ENCODE measurements around the gene IL27RA. TPM values are rescaled to one million over a fixed set of nuclear protein-coding genes. Genes with fewer than 3 reads are reported as not detected.
A peak's percentile ranks its signal among the peaks of the same experiment; 100 is the strongest.

Gene IL27RA
- total RNA-seq, 1 experiment from 2014 or later: 14.2 TPM

GRCh38 chr19:14089662-14090508, 58.3 kb downstream of the IL27RA start:
- Histone ChIP-seq H4K20me1 (ENCODE audit: low read length) (no peaks in the 10 kb centered on the region), H3K4me3 (ENCODE audit: low read length) (peak overlapping the region; percentile 76), H3K9ac (ENCODE audit: low read length) (no peak overlapping the region), H3K79me2 (ENCODE audit: low read length) (no peaks in the 10 kb centered on the region), H3K9me2 (replicated peaks; ENCODE audit: low read length) (no peaks in the 10 kb centered on the region), H3K36me3 (ENCODE audit: low read depth, low read length) (peaks cover 6% of the 10 kb centered on the region), H3K9me3 (ENCODE audit: low read length) (peaks cover 7% of the 10 kb centered on the region; the same call in 1 of the 2 replicates), H3K27ac (ENCODE audit: low read length) (no peak overlapping the region), H3K4me2 (ENCODE audit: low read length) (peak overlapping the region; percentile 81), H2AFZ (ENCODE audit: low read length) (peak overlapping the region; percentile 80), H3F3A (ENCODE audit: low read length, unreplicated experiment) (no peaks in the 10 kb centered on the region), H3K4me1 (ENCODE audit: insufficient read depth, low read length) (peaks cover 8% of the 10 kb centered on the region; the same call in 1 of the 2 replicates), H3K27me3 (ENCODE audit: low read length) (no peaks in the 10 kb centered on the region)
- DNase-seq (peak; percentile 58), ATAC-seq (peak; percentile 14)
- intact Hi-C loops (cut with micrococcal nuclease): no loop called here
- no TSS peak for BruUV-seq (replicated peaks)
- POLR2A ChIA-PET (ENCODE audit: unreplicated experiment): no interaction called here
- CTCF ChIA-PET: interaction anchor here (0.6 to 0.9 kb wide), 2 partner anchors 16 to 47 kb away, joined by 3 to 11 read pairs; partner anchors contain the start of gene ASF1B
- no peak; the same call in 1 of the 2 replicates for TF ChIP-seq CTCF (conservative IDR thresholded peaks at IDR 0.05; ENCODE audit: low read depth, low read length)
- no peak for TF ChIP-seq EZH2 (IDR thresholded peaks at IDR 0.05; ENCODE audit: low read length, unreplicated experiment)
- TF ChIP-seq EZH2phosphoT487 (IDR thresholded peaks at IDR 0.05; ENCODE audit: borderline replicate concordance, low read length): no peak

- Histone ChIP-seq H3K4me3 (ENCODE audit: low read length) (peak within 1 kb of the TSS; percentile 89), H3K79me2 (ENCODE audit: low read length) (no peaks in the 10 kb centered on the region), H3K4me1 (ENCODE audit: insufficient read depth, low read length) (peaks cover 8% of the 10 kb centered on the region; the same call in 1 of the 2 replicates), H3K27me3 (ENCODE audit: low read length) (no peaks in the 10 kb centered on the region), H3K27ac (ENCODE audit: low read length) (no peak within 1 kb of the TSS), H3F3A (ENCODE audit: low read length, unreplicated experiment) (no peaks in the 10 kb centered on the region), H3K9ac (ENCODE audit: low read length) (peak within 1 kb of the TSS; percentile 59), H3K9me2 (replicated peaks; ENCODE audit: low read length) (no peaks in the 10 kb centered on the region), H2AFZ (ENCODE audit: low read length) (peak within 1 kb of the TSS; percentile 92), H3K9me3 (ENCODE audit: low read length) (peaks cover 7% of the 10 kb centered on the region; the same call in 1 of the 2 replicates), H3K4me2 (ENCODE audit: low read length) (peak within 1 kb of the TSS; percentile 98), H4K20me1 (ENCODE audit: low read length) (no peaks in the 10 kb centered on the region), H3K36me3 (ENCODE audit: low read depth, low read length) (peaks cover 6% of the 10 kb centered on the region)
- ATAC-seq (peak; percentile 52), DNase-seq (peak; percentile 80)
- CTCF ChIA-PET: interaction anchor here (0.6 to 0.9 kb wide), 2 partner anchors 17 to 46 kb away, joined by 3 to 11 read pairs; partner anchors contain the start of gene ASF1B
- intact Hi-C loops (cut with micrococcal nuclease): no loop called here
- POLR2A ChIA-PET (ENCODE audit: unreplicated experiment): no interaction called here
- no TSS peak for BruUV-seq (replicated peaks)
- TF ChIP-seq EZH2 (IDR thresholded peaks at IDR 0.05; ENCODE audit: low read length, unreplicated experiment) (no peak), EZH2phosphoT487 (IDR thresholded peaks at IDR 0.05; ENCODE audit: borderline replicate concordance, low read length) (no peak), CTCF (conservative IDR thresholded peaks at IDR 0.05; ENCODE audit: low read depth, low read length) (no peak)
Measured at GRCh38 chr19:14090509-14091080, 59.0 kb downstream of the IL27RA start, which contains the start of gene SAMD1. SAMD1 (minus strand) TSS chr19:14090751.
